ENCODE measurements around the gene NLRP13.

NLRP13 gene

GRCh38 chr19:55902080-55902751 is 29.9 kb downstream of the NLRP13 start:
- DNase-seq (ENCODE audit: low read depth), result no peak

- no peak for DNase-seq (ENCODE audit: low read depth)
These were observed 30.6 kb downstream of the NLRP13 start for GRCh38 chr19:55901369-55902079.

- DNase-seq (ENCODE audit: low read depth), result no peak
These were observed 33.2 kb downstream of the NLRP13 start for GRCh38 chr19:55898911-55899310.

GRCh38 chr19:55882626-55883025 is 49.5 kb downstream of the NLRP13 start:
- DNase-seq (ENCODE audit: low read depth), result no peak

- DNase-seq (ENCODE audit: low read depth), result no peak
These were observed 54.9 kb downstream of the NLRP13 start for GRCh38 chr19:55877211-55877610.

- DNase-seq (ENCODE audit: low read depth), result no peak
These were observed 61.4 kb downstream of the NLRP13 start for GRCh38 chr19:55870736-55871135.

GRCh38 chr19:55867101-55867500 is 65.0 kb downstream of the NLRP13 start:
- no peak for DNase-seq (ENCODE audit: low read depth)

- no peak for DNase-seq (ENCODE audit: low read depth)
These were observed 65.6 kb downstream of the NLRP13 start for GRCh38 chr19:55866521-55866920.

- no peak for DNase-seq (ENCODE audit: low read depth)
These were observed 73.2 kb downstream of the NLRP13 start for GRCh38 chr19:55858969-55859368.

GRCh38 chr19:55858401-55858800 is 73.7 kb downstream of the NLRP13 start:
- no peak for DNase-seq (ENCODE audit: low read depth)

- no peak for DNase-seq (ENCODE audit: low read depth)
These were observed 74.2 kb downstream of the NLRP13 start for GRCh38 chr19:55857974-55858373.

- no peak for DNase-seq (ENCODE audit: low read depth)
These were observed 75.0 kb downstream of the NLRP13 start for GRCh38 chr19:55857149-55857548.

GRCh38 chr19:55855160-55855559 is 77.0 kb downstream of the NLRP13 start:
- DNase-seq (ENCODE audit: low read depth), result no peak
